Heart right ventricle (tissue), 16 donors: Measurements from ENCODE around the gene NPAS3. TPM values are rescaled to one million over a fixed set of nuclear protein-coding genes. Genes with fewer than 3 reads are reported as not detected.

Source experiments
- ATAC-seq, 8 donors: fragments of 200-7000 bp; cut with Tn5 transposase; one replicate each; pipeline ENCODE4 v1.9.1; 2020; ENCODE audit warnings: mild to moderate bottlenecking in 8 of 8, moderate library complexity in 8 of 8, moderate number of reproducible peaks in 1 of 8
- DNase-seq, 2 donors: peaks; one replicate each; pipeline ENCODE4 v3.0.0-alpha.2; 2020
- H3K27ac ChIP-seq, 10 donors: fragments of 200-600 bp; sonication (generic) in 2 of 10; one replicate each; pipeline versions ENCODE4 v1.5.0 to v1.8.0; 2020 to 2022; ENCODE audit warnings: mild to moderate bottlenecking in 3 of 10
- H3K27me3 ChIP-seq, 7 donors: fragments of 200-600 bp; one replicate each; pipeline ENCODE4 v1.8.0; 2021 to 2022; ENCODE audit warnings: mild to moderate bottlenecking in 2 of 7
- H3K36me3 ChIP-seq, 9 donors: fragments of 200-600 bp; sonication (generic) in 1 of 9; one replicate each; pipeline versions ENCODE4 v1.5.0 to v1.8.0; 2020 to 2022; ENCODE audit warnings: mild to moderate bottlenecking in 2 of 9
- H3K4me1 ChIP-seq, 9 donors: fragments of 200-600 bp; sonication (generic) in 1 of 9; one replicate each; pipeline versions ENCODE4 v1.5.0 to v1.8.0; 2020 to 2022; ENCODE audit warnings: mild to moderate bottlenecking in 4 of 9
- H3K4me3 ChIP-seq, 10 donors: fragments of 200-600 bp; sonication (generic) in 2 of 10; one replicate each; pipeline versions ENCODE4 v1.5.0 to v1.8.0; 2020 to 2022; ENCODE audit warnings: mild to moderate bottlenecking in 7 of 10, moderate library complexity in 2 of 10
- H3K9me3 ChIP-seq, 11 donors: fragments of 200-600 bp in 10 of 11; sonication (generic) in 2 of 11; one replicate each; pipeline versions ENCODE4 v1.5.0 to v1.8.0; 2013 to 2022; ENCODE audit warnings: mild to moderate bottlenecking in 2 of 11, control low read depth in 1 of 11, moderate library complexity in 1 of 11
- WGBS, 2 donors: extraction: QIAGEN DNeasy Blood & Tissue Kit; methylation state at CpG; one replicate each; pipeline ENCODE4 v1.1.7; 2013; ENCODE audit warnings: inconsistent platforms in 1 of 2; 5-methylcytosine and 5-hydroxymethylcytosine counted together
- intact Hi-C, 10 donors: fragments of 100-400 bp; cut with DNase I; formaldehyde crosslinking; loops; one replicate each; pipeline versions ENCODE4 v1.11.1 to v1.14.2; 2022
- polyA plus RNA-seq, 2 donors: library from polyadenylated mRNA; stranded (reverse); fragments of 200-250 nt; gene quantifications; one replicate each; pipeline ENCODE4 v1.2.3, GENCODE V29; 2013
- total RNA-seq, 10 donors: library from RNA; stranded (reverse); fragmentation: NEBNext Ultra II Directional in 3 of 10; extraction: Animal tissue kit (Norgen Biotek cat#: 25700) in 3 of 10; gene quantifications; one replicate each; pipeline versions ENCODE4 v1.2.1 to v1.2.4, GENCODE V29; 2021 to 2023
- TF ChIP-seq, protein P1 (sequence below), 9 donors: fragments of 200-600 bp; sonication (generic) in 2 of 9; IDR thresholded peaks; one replicate each; pipeline versions ENCODE4 v1.5.0 to v1.8.0; 2021 to 2022; ENCODE audit warnings: antibody characterized with exemption in 9 of 9, mild to moderate bottlenecking in 5 of 9, moderate library complexity in 1 of 9
- donor health status: Arrhythmogenic right ventricular cardiomyopathy.
- donor health status: ischemic (EF 13 %, LVEDD 7.1; RV severe dilation, severe dysfunction).
- donor health status: healthy with polysubstance abuse.
- donor health status: DM: no; HTN: yes; CAD: no.
- donor health status: DM: no; HTN: no; CAD: no.
- donor health status: ischemic (EF 25% LVEDD 6.9; RV normal size, moderate dysfunction).
- donor health status: ischemic (EF 25% LVEDD 5.7; RV mildly dilated, moderate dysfunction).
- donor health status: healthy.
- donor health status: DM: yes; HTN: yes; CAD: no.
- donor health status: Ischemic cardiomyopathy.
- donor health status: ischemic (EF 35%, LVEDD 5.7; RV mildly dilated, moderate dysfunction).
- donor health status: nonischemic (EF 11% LVEDD 7.7; RV severe dilation, severe dysfunction).
- donor health status: DM: yes; HTN: yes; CAD: no.
- donor health status: PGD.
- donor health status: ischemic (EF 29% LVEDD 5.4; RV normal size, mild dysfunction).
- donor health status: nonischemic (EF 23%, LVEDD 6.1; RV moderate dilation, normal function).

NPAS3 gene
- total and polyA plus RNA-seq, 12 donors = 0.12 to 2.8 (median 0.99) TPM

DNA sequence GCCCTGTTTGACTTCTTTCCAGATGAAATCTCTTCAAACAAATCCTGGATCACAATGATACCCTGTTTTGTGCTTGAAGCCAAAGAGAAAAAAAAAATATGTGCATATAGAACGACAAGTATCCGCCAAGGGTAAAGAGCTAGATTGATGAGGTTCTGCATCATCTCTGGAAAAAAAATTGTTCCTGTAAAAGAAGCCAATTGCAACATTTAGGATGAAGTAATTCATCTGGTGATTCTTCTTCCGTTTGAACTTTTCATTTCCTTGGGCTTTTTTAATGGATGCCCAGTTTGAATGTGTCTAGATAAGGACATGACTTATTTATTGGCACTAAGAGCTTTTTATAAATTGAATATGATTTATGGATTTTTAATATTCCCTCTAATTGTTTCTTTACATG lies 38.1 kb upstream of the NPAS3 start:
- H3K36me3 ChIP-seq = no peaks in the 10 kb centered on the region
- intact Hi-C loops = loop anchor here in 1 of 10 donors (10.0 kb wide), 1 partner anchor 186 kb away; no protein-coding TSS in a partner anchor
- ATAC-seq (no peak), DNase-seq (no peak)
- no peak overlapping the region for H3K4me3 ChIP-seq
- TF ChIP-seq, protein P1, sequence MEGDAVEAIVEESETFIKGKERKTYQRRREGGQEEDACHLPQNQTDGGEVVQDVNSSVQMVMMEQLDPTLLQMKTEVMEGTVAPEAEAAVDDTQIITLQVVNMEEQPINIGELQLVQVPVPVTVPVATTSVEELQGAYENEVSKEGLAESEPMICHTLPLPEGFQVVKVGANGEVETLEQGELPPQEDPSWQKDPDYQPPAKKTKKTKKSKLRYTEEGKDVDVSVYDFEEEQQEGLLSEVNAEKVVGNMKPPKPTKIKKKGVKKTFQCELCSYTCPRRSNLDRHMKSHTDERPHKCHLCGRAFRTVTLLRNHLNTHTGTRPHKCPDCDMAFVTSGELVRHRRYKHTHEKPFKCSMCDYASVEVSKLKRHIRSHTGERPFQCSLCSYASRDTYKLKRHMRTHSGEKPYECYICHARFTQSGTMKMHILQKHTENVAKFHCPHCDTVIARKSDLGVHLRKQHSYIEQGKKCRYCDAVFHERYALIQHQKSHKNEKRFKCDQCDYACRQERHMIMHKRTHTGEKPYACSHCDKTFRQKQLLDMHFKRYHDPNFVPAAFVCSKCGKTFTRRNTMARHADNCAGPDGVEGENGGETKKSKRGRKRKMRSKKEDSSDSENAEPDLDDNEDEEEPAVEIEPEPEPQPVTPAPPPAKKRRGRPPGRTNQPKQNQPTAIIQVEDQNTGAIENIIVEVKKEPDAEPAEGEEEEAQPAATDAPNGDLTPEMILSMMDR (IDR thresholded peaks at IDR 0.05) = no peak
- WGBS, 2 donors = 75 to 81% methylated on average over 3 of the region's 3 CpGs
- H3K27ac ChIP-seq = no peak overlapping the region
- H3K4me1 ChIP-seq = peaks cover 0 to 8% (median 0%) of the 10 kb centered on the region in 9 donors
- no peaks in the 10 kb centered on the region for H3K27me3 ChIP-seq
- H3K9me3 ChIP-seq = no peaks in the 10 kb centered on the region

DNA sequence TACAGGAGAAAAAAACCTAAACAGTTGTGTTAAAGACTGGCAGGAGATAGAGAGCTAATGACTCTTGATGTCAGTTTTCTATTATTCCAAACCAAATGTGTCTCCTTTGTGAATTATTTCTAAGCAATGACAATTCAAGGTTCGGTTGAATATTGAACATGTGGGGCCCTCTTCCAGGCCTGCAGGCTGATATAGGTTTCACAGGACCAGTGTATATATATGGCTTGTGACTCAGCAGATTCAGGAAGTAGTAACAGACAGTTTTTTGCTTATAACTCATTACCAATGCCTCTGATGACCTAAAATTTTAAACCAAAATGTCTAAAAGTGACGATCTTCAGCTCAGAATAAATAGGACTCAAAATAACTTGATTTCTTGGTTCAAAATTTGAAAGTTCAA lies 33.7 kb upstream of the NPAS3 start:
- ATAC-seq = no peak
- 82 to 87% methylated on average over 2 of the region's 2 CpGs for WGBS, 2 donors

DNA sequence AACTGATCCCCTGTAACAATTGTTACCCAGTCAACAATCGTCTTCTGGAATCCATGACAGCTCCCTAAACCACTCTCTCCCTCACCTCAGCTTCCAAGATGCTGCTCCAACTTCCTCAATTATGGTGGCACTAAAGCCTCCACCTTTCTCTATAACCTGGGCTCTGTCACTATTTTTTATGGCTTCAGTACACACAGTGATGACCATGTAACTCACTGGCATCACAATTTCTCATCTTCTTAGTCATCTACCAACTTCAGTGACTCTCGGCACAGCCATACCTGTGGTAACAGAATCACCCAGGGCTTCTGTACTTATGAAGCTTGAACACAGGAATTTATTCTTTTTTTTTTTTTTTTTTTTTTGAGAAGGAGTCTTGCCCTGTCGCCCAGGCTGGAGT lies 32.0 kb upstream of the NPAS3 start:
- no peak overlapping the region for H3K27ac ChIP-seq
- H3K4me3 ChIP-seq = no peak overlapping the region
- 94 to 96% methylated on average over 2 to 3 of the region's 3 CpGs for WGBS, 2 donors
- intact Hi-C loops = loop anchor here in 1 of 10 donors (10.0 kb wide), 1 partner anchor 192 kb away; no protein-coding TSS in a partner anchor
- H3K9me3 ChIP-seq = no peaks in the 10 kb centered on the region
- H3K4me1 ChIP-seq = no peaks in the 10 kb centered on the region
- peaks cover 0 to 4% (median 0%) of the 10 kb centered on the region in 7 donors for H3K27me3 ChIP-seq
- TF ChIP-seq, protein P1 (IDR thresholded peaks at IDR 0.05) = no peak
- H3K36me3 ChIP-seq = no peaks in the 10 kb centered on the region
- no peak for ATAC-seq
- DNase-seq = no peak

More for the DNA sequence above, 33.7 kb upstream of the NPAS3 start:
- DNase-seq = no peak
- H3K27me3 ChIP-seq = peaks cover 0 to 4% (median 0%) of the 10 kb centered on the region in 7 donors
- no peaks in the 10 kb centered on the region for H3K4me1 ChIP-seq
- no peaks in the 10 kb centered on the region for H3K9me3 ChIP-seq
- no peak overlapping the region for H3K27ac ChIP-seq
- TF ChIP-seq, protein P1 (IDR thresholded peaks at IDR 0.05) = no peak
- H3K36me3 ChIP-seq = no peaks in the 10 kb centered on the region
- H3K4me3 ChIP-seq = no peak overlapping the region
- intact Hi-C loops = loop anchor here in 1 of 10 donors (10.0 kb wide), 1 partner anchor 190 kb away; no protein-coding TSS in a partner anchor

DNA sequence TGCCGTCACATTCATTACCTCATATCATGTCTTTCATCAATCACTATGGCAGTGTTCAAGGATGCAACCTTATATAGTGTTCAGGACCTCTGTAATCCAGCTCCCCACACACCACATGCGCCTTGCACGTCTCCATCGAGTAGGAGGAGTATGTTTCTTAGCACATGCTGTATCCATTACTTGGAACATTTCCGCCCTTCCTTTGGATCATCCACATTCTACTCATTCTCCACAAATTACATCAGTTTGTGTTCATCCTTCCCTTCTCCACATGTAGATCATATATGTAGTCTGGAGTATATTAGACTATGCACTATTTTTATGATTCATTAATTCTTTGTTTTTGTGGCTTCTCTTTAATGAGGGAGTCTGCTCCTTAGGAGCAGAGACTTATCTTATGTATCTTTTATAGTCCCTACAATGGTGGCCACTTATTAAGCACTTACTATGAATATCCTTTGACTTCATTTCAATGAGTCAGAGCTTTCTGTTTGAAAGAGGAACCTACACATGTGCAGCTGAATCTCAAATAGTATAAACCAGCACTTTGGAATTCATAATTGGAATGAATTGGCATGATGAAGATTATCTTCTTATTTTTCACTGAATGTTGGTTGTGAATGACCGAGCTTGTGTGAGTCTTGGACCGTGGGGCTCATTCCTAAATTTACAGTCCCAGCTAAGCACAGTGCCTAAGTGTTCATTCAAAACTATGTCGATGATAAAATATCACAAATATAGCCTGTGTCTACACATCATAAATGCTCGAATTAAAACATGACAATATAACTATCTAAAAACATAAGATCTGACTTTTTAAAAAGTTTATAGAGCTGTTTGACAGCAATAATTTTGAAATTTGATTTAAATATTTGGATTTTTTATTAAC lies 30.2 kb upstream of the NPAS3 start:
- Histone ChIP-seq H3K4me1 (no peaks in the 10 kb centered on the region), H3K27me3 (peaks cover 0 to 6% (median 0%) of the 10 kb centered on the region in 7 donors), H3K4me3 (no peak overlapping the region), H3K36me3 (no peaks in the 10 kb centered on the region), H3K27ac (no peak overlapping the region), H3K9me3 (no peaks in the 10 kb centered on the region)
- TF ChIP-seq, protein P1 (IDR thresholded peaks at IDR 0.05) = no peak
- intact Hi-C loops = loop anchor here in 1 of 10 donors (10.0 kb wide), 1 partner anchor 194 kb away; no protein-coding TSS in a partner anchor
- ATAC-seq (no peak), DNase-seq (no peak)
- 84 to 90% methylated on average over 9 of the region's 9 CpGs for WGBS, 2 donors
